G401 (cell line): Measurements from ENCODE around the gene ATF3. TPM values are rescaled to one million over a fixed set of nuclear protein-coding genes. Genes with fewer than 3 reads are reported as not detected.

Experiments used
- DNase-seq: peaks from one replicate; pipeline ENCODE4 v3.0.0-alpha.2; 2015; ENCODE audit warnings: low spot score
- in situ Hi-C: cut with HindIII; loops from 2 replicates; pipeline ENCODE4 v1.10.0; 2016; ENCODE audit warnings: low sequenced_read_pairs, mixed read lengths
- total RNA-seq: library from RNA; depleted of rRNA; stranded (reverse); fragments of >200 nt; shearing (Covaris generic); gene quantifications from 2 replicates; pipeline ENCODE4 v1.2.3, GENCODE V29; 2014

Gene ATF3
- total RNA-seq, 1 experiment from 2014 or later, result 59.9 TPM

GRCh38 chr1:212606395-212607205 is 2.0 kb upstream of the ATF3 start:
- in situ Hi-C loops, result no loop called here
- no peak for DNase-seq

DNA sequence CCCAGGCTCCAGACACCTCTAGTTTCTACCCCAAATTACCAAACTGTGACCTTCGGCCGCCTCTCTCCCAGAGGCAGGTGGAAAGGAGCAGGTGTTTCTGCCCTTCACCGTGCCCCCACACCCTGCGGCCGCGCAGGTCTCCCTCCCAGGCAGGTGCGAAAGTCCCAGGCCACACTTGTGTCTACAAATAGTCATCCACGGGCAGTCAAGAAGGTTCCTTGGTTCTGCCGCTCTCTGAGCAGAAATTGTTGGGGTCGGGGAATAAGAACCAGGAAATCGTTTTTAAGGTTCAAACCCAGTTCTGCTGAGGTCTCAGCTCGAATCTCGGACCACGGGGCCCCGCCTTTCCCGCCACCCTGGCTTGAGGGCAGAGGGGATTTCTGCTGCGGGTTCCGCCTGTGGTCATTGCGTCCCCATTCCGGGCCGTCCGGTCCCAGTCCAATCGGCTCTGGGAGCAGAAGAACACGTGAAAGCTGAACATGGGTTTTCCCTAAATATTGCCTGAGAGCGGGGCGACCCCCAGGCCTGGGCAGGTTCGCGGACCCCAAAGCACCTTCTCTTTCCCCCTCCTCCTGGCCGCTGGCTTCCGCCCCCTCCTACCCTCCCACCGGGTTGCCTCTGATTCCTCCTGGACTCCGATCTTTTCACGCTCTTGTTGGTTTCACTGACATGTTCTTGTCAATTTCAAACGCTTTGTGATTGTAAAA is 1.2 kb upstream of the ATF3 start:
- in situ Hi-C loops, result no loop called here
- DNase-seq, result no peak

GRCh38 chr1:212607913-212608391 is 609 bp upstream of the ATF3 start:
- no peak for DNase-seq
- in situ Hi-C loops, result no loop called here

GRCh38 chr1:212608959-212609700 is 569 bp downstream of the ATF3 start:
- in situ Hi-C loops, result no loop called here
- no peak for DNase-seq

DNA sequence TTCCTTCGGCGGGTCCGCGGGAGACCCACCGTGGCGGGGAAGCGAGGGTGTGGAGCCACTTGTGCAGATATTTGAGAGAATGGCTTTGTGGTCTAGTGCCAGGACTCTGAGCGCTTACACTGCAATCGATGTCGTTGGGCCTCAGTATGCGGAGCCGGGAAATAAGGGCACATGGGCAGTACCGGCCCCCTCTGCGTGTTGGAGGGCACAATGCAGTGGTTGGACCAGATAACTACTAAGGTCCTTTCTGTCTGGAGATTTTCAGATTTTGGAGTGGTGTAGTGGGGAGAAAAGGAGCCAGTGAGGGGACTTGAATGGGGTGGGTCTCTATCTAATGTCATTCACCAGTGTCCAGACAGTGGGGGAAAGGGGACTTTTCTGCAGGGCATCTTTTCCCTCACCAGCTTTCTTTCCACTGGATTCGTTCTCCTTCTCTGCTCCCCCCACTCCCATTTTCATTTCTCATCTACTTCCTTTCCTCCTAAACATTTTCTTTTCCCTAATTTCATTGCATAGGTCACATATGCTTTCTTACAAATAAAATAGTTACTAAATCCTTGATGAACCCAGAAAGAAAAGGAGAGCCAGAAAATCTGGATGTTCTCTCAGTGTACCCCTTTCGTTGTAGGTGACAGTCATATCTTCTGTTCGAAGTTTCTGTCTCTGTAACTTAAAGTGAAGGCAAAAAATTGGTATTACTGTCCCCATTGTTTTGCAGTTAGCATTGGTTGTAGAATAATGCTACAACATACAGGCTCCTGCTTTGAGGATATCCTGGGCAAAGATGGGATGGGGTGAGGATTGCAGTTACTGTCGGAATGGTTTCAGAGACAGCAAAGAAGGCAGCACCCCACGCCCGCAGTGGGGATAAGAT is 1.4 kb downstream of the ATF3 start:
- in situ Hi-C loops, result no loop called here
- no peak for DNase-seq

- in situ Hi-C loops, result no loop called here
- DNase-seq, result no peak
Measured at GRCh38 chr1:212610575-212610967, 2.0 kb downstream of the ATF3 start.

GRCh38 chr1:212611000-212611948 is 2.7 kb downstream of the ATF3 start:
- in situ Hi-C loops, result no loop called here

GRCh38 chr1:212612041-212612961 is 3.7 kb downstream of the ATF3 start:
- in situ Hi-C loops, result no loop called here
- DNase-seq, result no peak

More at GRCh38 chr1:212611000-212611948, 2.7 kb downstream of the ATF3 start:
- DNase-seq, result no peak

GRCh38 chr1:212613440-212614335 is 5.1 kb downstream of the ATF3 start:
- no peak for DNase-seq
- in situ Hi-C loops, result no loop called here

DNA sequence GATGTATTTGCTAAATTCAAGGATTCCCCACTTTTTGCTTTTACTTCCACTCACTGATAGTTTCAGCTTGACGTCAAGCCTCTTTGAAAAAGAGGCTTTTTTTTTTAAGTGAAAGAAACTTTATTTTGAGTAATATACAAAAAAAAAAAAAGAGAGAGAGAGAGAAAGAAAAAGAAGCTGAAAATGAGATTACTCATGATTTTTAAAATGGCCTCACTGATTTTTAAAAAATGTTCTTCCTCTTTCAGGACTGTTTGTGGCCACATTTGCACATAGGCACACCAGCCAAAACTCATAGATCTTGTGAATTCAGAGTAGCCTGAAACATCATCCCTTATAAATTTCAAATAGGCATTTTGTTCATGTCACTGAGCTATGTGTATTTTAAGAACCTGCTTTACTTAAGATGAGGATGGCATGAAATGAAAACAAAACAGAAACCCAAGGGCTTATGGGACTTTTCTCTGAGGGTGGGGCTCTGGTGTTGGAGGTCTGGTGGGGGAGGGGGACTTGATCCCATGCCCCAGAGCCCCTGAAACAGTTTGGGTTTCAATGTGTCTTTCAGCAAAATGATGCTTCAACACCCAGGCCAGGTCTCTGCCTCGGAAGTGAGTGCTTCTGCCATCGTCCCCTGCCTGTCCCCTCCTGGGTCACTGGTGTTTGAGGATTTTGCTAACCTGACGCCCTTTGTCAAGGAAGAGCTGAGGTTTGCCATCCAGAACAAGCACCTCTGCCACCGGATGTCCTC is 6.1 kb downstream of the ATF3 start:
- no peak for DNase-seq
- in situ Hi-C loops, result no loop called here

- in situ Hi-C loops, result no loop called here
Measured at GRCh38 chr1:212615201-212615470, 6.6 kb downstream of the ATF3 start.

GRCh38 chr1:212618466-212619210 is 10.1 kb downstream of the ATF3 start:
- DNase-seq, result no peak
- in situ Hi-C loops, result no loop called here

More at GRCh38 chr1:212615201-212615470, 6.6 kb downstream of the ATF3 start:
- no peak for DNase-seq

GRCh38 chr1:212620293-212620692 is 11.7 kb downstream of the ATF3 start:
- in situ Hi-C loops, result no loop called here
- no peak for DNase-seq

- DNase-seq, result no peak
- in situ Hi-C loops, result no loop called here
Measured at GRCh38 chr1:212621043-212621948, 12.7 kb downstream of the ATF3 start.
